GM23338 (cell line): ENCODE measurements around the gene SP2. TPM values are rescaled to one million over a fixed set of nuclear protein-coding genes. Genes with fewer than 3 reads are reported as not detected.

Experiments used
- ATAC-seq: fragments of 200-7000 bp; cut with Tn5 transposase; 3 replicates; pipeline ENCODE4 v1.9.1; 2020
- DNase-seq: peaks from one replicate; pipeline ENCODE4 v3.0.0-alpha.2; 2015; ENCODE audit warnings: low spot score
- H2AFZ ChIP-seq: fragments of 200-600 bp; sonication (generic); 2 replicates; pipeline ENCODE4 v1.8.0; 2016; ENCODE audit warnings: antibody characterized with exemption, mild to moderate bottlenecking, moderate library complexity
- H3F3A ChIP-seq: fragments of 200-600 bp; sonication (generic); replicated peaks from 2 replicates; pipeline ENCODE4 v1.8.0; 2017; ENCODE audit warnings: antibody characterized with exemption, mixed run types, low read depth
- H3K27ac ChIP-seq: fragments of 200-600 bp; sonication (generic); 2 replicates; pipeline ENCODE4 v1.6.1; 2016; ENCODE audit warnings: low read depth
- H3K27me3 ChIP-seq: fragments of 200-600 bp; sonication (generic); 2 replicates; pipeline ENCODE4 v1.8.0; 2016; ENCODE audit warnings: mild to moderate bottlenecking, mixed run types, moderate library complexity; ENCODE audit not compliant: insufficient read depth
- H3K36me3 ChIP-seq: fragments of 200-600 bp; sonication (generic); 2 replicates; pipeline ENCODE4 v1.8.0; 2016; ENCODE audit warnings: mild to moderate bottlenecking; ENCODE audit not compliant: insufficient read depth
- H3K4me1 ChIP-seq: fragments of 200-600 bp; sonication (generic); 2 replicates; pipeline ENCODE4 v1.8.0; 2016; ENCODE audit warnings: mild to moderate bottlenecking, moderate library complexity; ENCODE audit not compliant: insufficient read depth
- H3K4me2 ChIP-seq: fragments of 200-600 bp; sonication (generic); 2 replicates; pipeline ENCODE4 v1.7.1; 2017; ENCODE audit warnings: mixed run types
- H3K4me3 ChIP-seq: fragments of 200-600 bp; sonication (generic); 2 replicates; pipeline ENCODE4 v1.6.1; 2016; ENCODE audit warnings: mixed run types
- H3K79me2 ChIP-seq: fragments of 200-600 bp; sonication (generic); replicated peaks from 2 replicates; pipeline ENCODE4 v1.8.0; 2017; ENCODE audit warnings: mild to moderate bottlenecking; ENCODE audit not compliant: insufficient read depth
- H3K9me2 ChIP-seq: fragments of 200-600 bp; sonication (generic); 2 replicates; pipeline ENCODE4 v1.8.0; 2017; ENCODE audit not compliant: insufficient read depth
- H4K20me1 ChIP-seq: fragments of 200-600 bp; sonication (generic); replicated peaks from 2 replicates; pipeline ENCODE4 v1.8.0; 2017; ENCODE audit warnings: mild to moderate bottlenecking; ENCODE audit not compliant: insufficient read depth
- H3K27ac Mint-ChIP-seq: 2 replicates; pipeline ENCODE4 v1.8.0; 2020; ENCODE audit warnings: inconsistent platforms, mild to moderate bottlenecking, moderate library complexity, mixed read lengths
- H3K27me3 Mint-ChIP-seq: 3 replicates; pipeline ENCODE4 v1.8.0; 2022; ENCODE audit warnings: low read depth, mild to moderate bottlenecking, moderate library complexity, mixed read lengths, inconsistent platforms; ENCODE audit not compliant: insufficient read depth, poor library complexity
- H3K36me3 Mint-ChIP-seq: 3 replicates; pipeline ENCODE4 v1.8.0; 2021; ENCODE audit warnings: low read depth, mild to moderate bottlenecking, inconsistent platforms, moderate library complexity, mixed read lengths
- H3K4me1 Mint-ChIP-seq: 3 replicates; pipeline ENCODE4 v1.8.0; 2020; ENCODE audit warnings: mild to moderate bottlenecking, inconsistent platforms, mixed read lengths
- H3K4me3 Mint-ChIP-seq: 3 replicates; pipeline ENCODE4 v1.8.0; 2021; ENCODE audit warnings: moderate library complexity, mild to moderate bottlenecking, inconsistent platforms, mixed read lengths
- H3K9me3 Mint-ChIP-seq: 3 replicates; pipeline ENCODE4 v1.8.0; 2020; ENCODE audit warnings: moderate library complexity, mild to moderate bottlenecking, inconsistent platforms, mixed read lengths
- EZH2 ChIP-seq: fragments of 200-600 bp; sonication (generic); IDR thresholded peaks from one replicate; pipeline ENCODE4 v1.8.0; 2017; ENCODE audit warnings: antibody characterized with exemption, mild to moderate bottlenecking, low read depth; ENCODE audit not compliant: unreplicated experiment
- EZH2phosphoT487 ChIP-seq: fragments of 200-600 bp; sonication (generic); IDR thresholded peaks from one replicate; pipeline ENCODE4 v1.8.1; 2018; ENCODE audit warnings: antibody characterized with exemption; ENCODE audit not compliant: unreplicated experiment
- JUNB ChIP-seq: IDR thresholded peaks from one replicate; pipeline ENCODE4 v1.6.1; 2016; ENCODE audit warnings: antibody characterized with exemption; ENCODE audit not compliant: unreplicated experiment
- POLR2AphosphoS5 ChIP-seq: IDR thresholded peaks from 2 replicates; pipeline ENCODE4 v1.6.1; 2016; ENCODE audit warnings: antibody characterized with exemption, low read depth
- STAT1 ChIP-seq: IDR thresholded peaks from one replicate; pipeline ENCODE4 v1.6.1; 2016; ENCODE audit warnings: antibody characterized with exemption; ENCODE audit not compliant: unreplicated experiment
- ZNF331 ChIP-seq: fragments of 250-450 bp; sonication (Bioruptor Pico); IDR thresholded peaks from 2 replicates; pipeline ENCODE4 v1.5.0; 2020; ENCODE audit warnings: low read depth, mild to moderate bottlenecking, moderate library complexity
- polyA plus RNA-seq: library from polyadenylated mRNA; unstranded; fragments of >200 nt; fragmentation: Nextera tagmentation; extraction: Ambion mirVana; gene quantifications from 2 replicates; pipeline ENCODE4 v1.2.1, GENCODE V29; 2016
- total RNA-seq: library from RNA; depleted of rRNA; stranded (reverse); fragments of >200 nt; shearing (Covaris generic); gene quantifications from 2 replicates; pipeline ENCODE4 v1.2.3, GENCODE V29; 2014
- TF ChIP-seq, protein P1 (sequence below): fragments of 250-450 bp; sonication (Bioruptor Pico); IDR thresholded peaks from 2 replicates; pipeline ENCODE4 v1.5.0; 2020; ENCODE audit warnings: mild to moderate bottlenecking, moderate library complexity
- TF ChIP-seq, protein P2 (sequence below), 2 experiments: fragments of 200-600 bp in 1 of 2; sonication (generic) in 1 of 2; conservative IDR thresholded peaks; 2 replicates each; pipeline versions ENCODE4 v1.5.1 to v1.6.1; 2016 to 2017; ENCODE audit warnings: antibody characterized with exemption in 2 of 2, low read depth in 2 of 2, mild to moderate bottlenecking in 2 of 2, moderate library complexity in 1 of 2
- TF ChIP-seq, protein P3 (sequence below): IDR thresholded peaks from 2 replicates; pipeline ENCODE4 v1.6.1; 2016; ENCODE audit warnings: antibody characterized with exemption

Gene SP2
- total and polyA plus RNA-seq, 2 experiments from 2014 or later, result 6.0 to 12.9 TPM

DNA sequence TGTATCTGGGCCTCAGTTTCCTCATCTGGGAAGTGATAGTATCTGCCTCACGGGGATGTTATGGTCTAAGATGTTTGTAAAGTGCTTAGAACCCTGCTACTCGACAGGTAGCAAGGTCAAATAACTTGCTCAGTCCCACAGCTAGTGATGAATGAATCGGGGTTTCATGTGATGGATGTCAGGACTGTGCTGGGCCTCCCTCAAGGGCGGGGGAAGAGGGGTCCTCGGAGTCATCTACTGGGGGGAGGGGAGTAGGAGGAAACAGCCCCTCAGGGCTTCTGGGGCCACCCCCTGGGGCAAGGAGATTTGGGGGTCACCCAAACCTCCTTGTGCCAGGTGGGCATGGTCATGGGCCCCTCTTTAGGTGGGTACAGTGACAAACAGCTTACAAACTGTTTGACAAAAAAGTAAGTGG lies 46.1 kb downstream of the SP2 start (continued):
- TF ChIP-seq, protein P1, sequence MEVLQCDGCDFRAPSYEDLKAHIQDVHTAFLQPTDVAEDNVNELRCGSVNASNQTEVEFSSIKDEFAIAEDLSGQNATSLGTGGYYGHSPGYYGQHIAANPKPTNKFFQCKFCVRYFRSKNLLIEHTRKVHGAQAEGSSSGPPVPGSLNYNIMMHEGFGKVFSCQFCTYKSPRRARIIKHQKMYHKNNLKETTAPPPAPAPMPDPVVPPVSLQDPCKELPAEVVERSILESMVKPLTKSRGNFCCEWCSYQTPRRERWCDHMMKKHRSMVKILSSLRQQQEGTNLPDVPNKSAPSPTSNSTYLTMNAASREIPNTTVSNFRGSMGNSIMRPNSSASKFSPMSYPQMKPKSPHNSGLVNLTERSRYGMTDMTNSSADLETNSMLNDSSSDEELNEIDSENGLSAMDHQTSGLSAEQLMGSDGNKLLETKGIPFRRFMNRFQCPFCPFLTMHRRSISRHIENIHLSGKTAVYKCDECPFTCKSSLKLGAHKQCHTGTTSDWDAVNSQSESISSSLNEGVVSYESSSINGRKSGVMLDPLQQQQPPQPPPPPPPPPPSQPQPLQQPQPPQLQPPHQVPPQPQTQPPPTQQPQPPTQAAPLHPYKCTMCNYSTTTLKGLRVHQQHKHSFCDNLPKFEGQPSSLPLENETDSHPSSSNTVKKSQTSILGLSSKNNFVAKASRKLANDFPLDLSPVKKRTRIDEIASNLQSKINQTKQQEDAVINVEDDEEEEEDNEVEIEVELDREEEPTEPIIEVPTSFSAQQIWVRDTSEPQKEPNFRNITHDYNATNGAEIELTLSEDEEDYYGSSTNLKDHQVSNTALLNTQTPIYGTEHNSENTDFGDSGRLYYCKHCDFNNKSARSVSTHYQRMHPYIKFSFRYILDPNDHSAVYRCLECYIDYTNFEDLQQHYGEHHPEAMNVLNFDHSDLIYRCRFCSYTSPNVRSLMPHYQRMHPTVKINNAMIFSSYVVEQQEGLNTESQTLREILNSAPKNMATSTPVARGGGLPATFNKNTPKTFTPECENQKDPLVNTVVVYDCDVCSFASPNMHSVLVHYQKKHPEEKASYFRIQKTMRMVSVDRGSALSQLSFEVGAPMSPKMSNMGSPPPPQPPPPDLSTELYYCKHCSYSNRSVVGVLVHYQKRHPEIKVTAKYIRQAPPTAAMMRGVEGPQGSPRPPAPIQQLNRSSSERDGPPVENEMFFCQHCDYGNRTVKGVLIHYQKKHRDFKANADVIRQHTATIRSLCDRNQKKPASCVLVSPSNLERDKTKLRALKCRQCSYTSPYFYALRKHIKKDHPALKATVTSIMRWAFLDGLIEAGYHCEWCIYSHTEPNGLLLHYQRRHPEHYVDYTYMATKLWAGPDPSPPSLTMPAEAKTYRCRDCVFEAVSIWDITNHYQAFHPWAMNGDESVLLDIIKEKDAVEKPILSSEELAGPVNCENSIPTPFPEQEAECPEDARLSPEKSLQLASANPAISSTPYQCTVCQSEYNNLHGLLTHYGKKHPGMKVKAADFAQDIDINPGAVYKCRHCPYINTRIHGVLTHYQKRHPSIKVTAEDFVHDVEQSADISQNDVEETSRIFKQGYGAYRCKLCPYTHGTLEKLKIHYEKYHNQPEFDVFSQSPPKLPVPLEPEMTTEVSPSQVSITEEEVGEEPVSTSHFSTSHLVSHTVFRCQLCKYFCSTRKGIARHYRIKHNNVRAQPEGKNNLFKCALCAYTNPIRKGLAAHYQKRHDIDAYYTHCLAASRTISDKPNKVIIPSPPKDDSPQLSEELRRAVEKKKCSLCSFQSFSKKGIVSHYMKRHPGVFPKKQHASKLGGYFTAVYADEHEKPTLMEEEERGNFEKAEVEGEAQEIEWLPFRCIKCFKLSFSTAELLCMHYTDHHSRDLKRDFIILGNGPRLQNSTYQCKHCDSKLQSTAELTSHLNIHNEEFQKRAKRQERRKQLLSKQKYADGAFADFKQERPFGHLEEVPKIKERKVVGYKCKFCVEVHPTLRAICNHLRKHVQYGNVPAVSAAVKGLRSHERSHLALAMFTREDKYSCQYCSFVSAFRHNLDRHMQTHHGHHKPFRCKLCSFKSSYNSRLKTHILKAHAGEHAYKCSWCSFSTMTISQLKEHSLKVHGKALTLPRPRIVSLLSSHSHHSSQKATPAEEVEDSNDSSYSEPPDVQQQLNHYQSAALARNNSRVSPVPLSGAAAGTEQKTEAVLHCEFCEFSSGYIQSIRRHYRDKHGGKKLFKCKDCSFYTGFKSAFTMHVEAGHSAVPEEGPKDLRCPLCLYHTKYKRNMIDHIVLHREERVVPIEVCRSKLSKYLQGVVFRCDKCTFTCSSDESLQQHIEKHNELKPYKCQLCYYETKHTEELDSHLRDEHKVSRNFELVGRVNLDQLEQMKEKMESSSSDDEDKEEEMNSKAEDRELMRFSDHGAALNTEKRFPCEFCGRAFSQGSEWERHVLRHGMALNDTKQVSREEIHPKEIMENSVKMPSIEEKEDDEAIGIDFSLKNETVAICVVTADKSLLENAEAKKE, result no peak
- TF ChIP-seq, protein P2, sequence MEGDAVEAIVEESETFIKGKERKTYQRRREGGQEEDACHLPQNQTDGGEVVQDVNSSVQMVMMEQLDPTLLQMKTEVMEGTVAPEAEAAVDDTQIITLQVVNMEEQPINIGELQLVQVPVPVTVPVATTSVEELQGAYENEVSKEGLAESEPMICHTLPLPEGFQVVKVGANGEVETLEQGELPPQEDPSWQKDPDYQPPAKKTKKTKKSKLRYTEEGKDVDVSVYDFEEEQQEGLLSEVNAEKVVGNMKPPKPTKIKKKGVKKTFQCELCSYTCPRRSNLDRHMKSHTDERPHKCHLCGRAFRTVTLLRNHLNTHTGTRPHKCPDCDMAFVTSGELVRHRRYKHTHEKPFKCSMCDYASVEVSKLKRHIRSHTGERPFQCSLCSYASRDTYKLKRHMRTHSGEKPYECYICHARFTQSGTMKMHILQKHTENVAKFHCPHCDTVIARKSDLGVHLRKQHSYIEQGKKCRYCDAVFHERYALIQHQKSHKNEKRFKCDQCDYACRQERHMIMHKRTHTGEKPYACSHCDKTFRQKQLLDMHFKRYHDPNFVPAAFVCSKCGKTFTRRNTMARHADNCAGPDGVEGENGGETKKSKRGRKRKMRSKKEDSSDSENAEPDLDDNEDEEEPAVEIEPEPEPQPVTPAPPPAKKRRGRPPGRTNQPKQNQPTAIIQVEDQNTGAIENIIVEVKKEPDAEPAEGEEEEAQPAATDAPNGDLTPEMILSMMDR (conservative IDR thresholded peaks at IDR 0.05; ENCODE audit: low read depth in 2 of 2), result no peak
- TF ChIP-seq, protein P3, sequence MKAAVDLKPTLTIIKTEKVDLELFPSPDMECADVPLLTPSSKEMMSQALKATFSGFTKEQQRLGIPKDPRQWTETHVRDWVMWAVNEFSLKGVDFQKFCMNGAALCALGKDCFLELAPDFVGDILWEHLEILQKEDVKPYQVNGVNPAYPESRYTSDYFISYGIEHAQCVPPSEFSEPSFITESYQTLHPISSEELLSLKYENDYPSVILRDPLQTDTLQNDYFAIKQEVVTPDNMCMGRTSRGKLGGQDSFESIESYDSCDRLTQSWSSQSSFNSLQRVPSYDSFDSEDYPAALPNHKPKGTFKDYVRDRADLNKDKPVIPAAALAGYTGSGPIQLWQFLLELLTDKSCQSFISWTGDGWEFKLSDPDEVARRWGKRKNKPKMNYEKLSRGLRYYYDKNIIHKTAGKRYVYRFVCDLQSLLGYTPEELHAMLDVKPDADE, result no peak
- no peak for TF ChIP-seq EZH2
- TF ChIP-seq EZH2phosphoT487, result no peak

DNA sequence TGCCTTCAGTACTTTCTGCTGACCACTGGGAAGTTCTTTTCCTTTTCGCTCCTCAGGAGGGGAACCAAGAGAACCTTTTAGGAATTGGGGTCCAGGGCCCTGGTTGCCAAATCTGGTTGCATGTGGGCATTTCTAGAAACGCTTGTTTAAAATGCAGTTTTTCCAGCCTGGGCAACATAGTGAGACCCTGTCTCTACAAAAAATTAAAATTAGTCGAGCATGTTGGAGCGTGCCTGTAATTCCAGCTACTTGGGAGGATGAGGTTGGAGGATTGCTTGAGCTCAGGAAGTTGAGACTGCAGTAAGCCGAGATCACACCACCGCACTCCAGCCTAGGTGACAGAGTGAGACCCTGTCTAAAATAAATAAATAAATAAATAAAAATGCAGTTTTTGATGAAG lies 46.5 kb downstream of the SP2 start:
- ATAC-seq (no peak), DNase-seq (no peak)
- Histone ChIP-seq H3K9me2 (peaks cover 4% of the 10 kb centered on the region; the same call in 1 of the 2 replicates), H3K27me3 (peaks cover 18% of the 10 kb centered on the region), H3K79me2 (no peaks in the 10 kb centered on the region), H3K36me3 (no peaks in the 10 kb centered on the region), H3F3A (no peaks in the 10 kb centered on the region), H3K4me3 (peak overlapping the region; percentile 56), H4K20me1 (no peaks in the 10 kb centered on the region), H3K4me1 (peaks cover 9% of the 10 kb centered on the region; the same call in 1 of the 2 replicates), H3K4me2 (peak overlapping the region; percentile 93), H3K27ac (no peak overlapping the region), H2AFZ (no peak overlapping the region)
- Mint-ChIP-seq H3K27ac (no peak overlapping the region), H3K27me3 (peaks cover 37% of the 10 kb centered on the region), H3K9me3 (peaks cover 13% of the 10 kb centered on the region; the same call in 2 of the 3 replicates), H3K4me3 (peak overlapping the region; percentile 81), H3K36me3 (peaks cover 12% of the 10 kb centered on the region; the same call in 2 of the 3 replicates), H3K4me1 (peaks cover 14% of the 10 kb centered on the region)
- TF ChIP-seq, protein P2 (conservative IDR thresholded peaks at IDR 0.05; ENCODE audit: low read depth in 2 of 2), result no peak
- no peak for TF ChIP-seq STAT1
- no peak for TF ChIP-seq EZH2
- no peak for TF ChIP-seq ZNF331
- TF ChIP-seq JUNB, result no peak
- TF ChIP-seq POLR2AphosphoS5, result no peak
